ENCODE results near the gene IDUA.

GRCh38 chr4:1047106-1047975 is 60.5 kb downstream of the IDUA start:
- TF ChIP-seq GATA2 (IDR thresholded peaks at IDR 0.05; ENCODE audit: low read depth, low read length) = no peak
- no peak for TF ChIP-seq GATA3 (IDR thresholded peaks at IDR 0.05; ENCODE audit: low read depth, low read length)

Data from SH-SY5Y (cell line).